Astrocyte of the spinal cord (primary cell): ENCODE results near the gene TES.

ENCODE experiments used
- DNase-seq: peaks from one replicate; pipeline ENCODE4 v3.0.0; 2011; ENCODE audit warnings: low read depth, low spot score
- H3K4me3 ChIP-seq: 2 replicates; pipeline ENCODE4 v1.5.1; 2011; ENCODE audit warnings: low read depth, mild to moderate bottlenecking, low read length, moderate library complexity
- CTCF ChIP-seq: IDR thresholded peaks from 2 replicates; pipeline ENCODE4 v1.5.1; 2012; ENCODE audit warnings: low read depth, mild to moderate bottlenecking, low read length, inconsistent platforms
- in situ Hi-C: cut with HindIII; loops from 2 replicates; pipeline ENCODE4 v1.10.0; 2017; ENCODE audit warnings: low sequenced_read_pairs

The TES gene

DNA sequence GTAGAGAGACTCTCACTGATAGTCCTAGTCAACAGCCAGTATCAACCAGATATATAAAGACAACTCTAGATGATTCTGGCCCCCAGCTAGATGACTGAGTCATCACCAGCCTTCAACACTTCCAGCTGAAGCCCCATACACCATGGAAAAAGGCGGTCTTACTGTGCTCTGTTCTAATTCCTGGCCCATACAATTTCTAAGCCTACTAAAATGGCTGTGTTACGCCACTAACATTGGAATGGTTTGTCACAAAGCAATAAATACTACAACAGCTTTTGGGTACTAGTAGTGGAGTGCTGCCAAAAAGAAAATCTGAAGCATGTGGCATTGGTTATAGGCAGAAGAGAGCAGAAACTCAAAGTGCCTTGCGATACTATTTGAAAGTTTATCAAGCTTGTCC is 13.0 kb upstream of the TES start:
- TF ChIP-seq CTCF: no peak
- in situ Hi-C loops: no loop called here
- H3K4me3 ChIP-seq: no peak overlapping the region
- DNase-seq: no peak

- in situ Hi-C loops: no loop called here
- TF ChIP-seq CTCF: no peak
- no peak for DNase-seq
- H3K4me3 ChIP-seq: no peak overlapping the region
These were observed 11.5 kb upstream of the TES start for GRCh38 chr7:116198748-116199410.

DNA sequence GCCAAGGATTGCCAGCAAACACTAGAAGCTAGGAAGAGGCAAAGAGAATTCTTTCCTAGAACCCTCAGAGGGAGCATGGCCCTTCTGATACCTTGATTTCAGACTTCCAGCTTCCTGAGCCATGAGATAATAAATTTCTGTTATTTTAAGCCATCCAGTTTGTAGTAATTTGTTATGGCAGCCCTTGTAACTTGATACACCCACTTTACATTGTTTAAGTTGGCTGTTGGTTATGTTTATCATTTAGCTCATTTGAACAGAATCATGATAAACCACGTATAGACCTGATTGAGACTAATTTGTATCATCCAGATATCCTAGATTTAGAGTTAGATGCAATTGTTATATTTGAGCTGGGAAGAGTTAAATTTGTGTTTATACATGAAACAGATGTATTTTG is 9.4 kb upstream of the TES start:
- no peak for DNase-seq
- in situ Hi-C loops: no loop called here
- no peak for TF ChIP-seq CTCF
- no peak overlapping the region for H3K4me3 ChIP-seq

GRCh38 chr7:116206141-116206540 is 4.2 kb upstream of the TES start:
- H3K4me3 ChIP-seq: no peak overlapping the region
- no peak for DNase-seq
- in situ Hi-C loops: no loop called here
- no peak for TF ChIP-seq CTCF

DNA sequence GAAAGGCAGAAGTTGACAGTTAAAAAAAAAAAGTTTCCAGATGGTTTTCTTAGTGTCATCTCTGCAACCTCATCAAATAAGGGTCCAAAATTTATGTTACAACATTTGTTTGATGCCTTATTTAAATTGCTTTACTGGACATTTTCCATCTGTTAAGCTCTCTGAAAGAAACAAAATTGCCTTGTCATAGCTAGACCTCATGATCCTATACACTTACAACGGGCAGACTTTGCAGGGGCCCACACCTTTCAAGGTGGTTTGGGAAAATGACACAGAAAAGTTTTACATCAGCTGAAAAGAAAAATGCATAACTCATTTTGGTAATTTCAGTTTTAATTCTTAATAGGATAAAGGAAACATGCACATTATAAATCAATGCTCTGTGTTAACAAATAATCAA is 1.4 kb upstream of the TES start:
- no peak for TF ChIP-seq CTCF
- H3K4me3 ChIP-seq: no peak overlapping the region
- DNase-seq: no peak
- in situ Hi-C loops: no loop called here

DNA sequence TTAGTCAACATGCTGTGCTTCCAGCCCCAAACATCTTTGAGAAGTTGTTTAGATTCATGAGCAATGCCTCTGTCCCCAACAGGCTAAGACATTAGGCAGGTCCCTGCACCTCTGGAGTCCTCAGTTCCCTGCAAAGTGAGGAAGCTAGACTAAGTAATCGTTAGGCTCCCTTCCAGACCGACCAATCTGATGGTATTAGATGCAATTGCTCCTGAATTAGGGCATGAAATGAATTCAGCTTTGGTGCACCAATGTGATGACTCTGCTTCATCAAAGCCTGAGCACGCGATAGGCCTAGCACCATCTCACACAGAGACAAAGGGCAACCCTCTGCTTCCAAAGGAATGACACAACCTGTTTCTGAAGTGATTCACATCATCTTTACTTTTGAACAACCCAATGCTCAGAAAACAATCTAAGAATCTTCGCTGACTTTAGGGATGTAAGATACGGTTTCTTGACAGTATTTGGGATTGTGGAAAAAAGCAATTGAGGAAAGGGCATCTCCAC is 723 bp upstream of the TES start:
- TF ChIP-seq CTCF: no peak
- in situ Hi-C loops: no loop called here
- DNase-seq: no peak
- peak overlapping the region; percentile 83 for H3K4me3 ChIP-seq
